Cardiac fibroblast (primary cell): Measurements from ENCODE around the gene SNRNP70.
"Not testable (repeated sequence)": the region's sequence is repeated elsewhere in the genome, so short reads cannot be mapped to it uniquely, and the experiment has no call there.

Experiments used
- DNase-seq, 2 donors: peaks; one replicate each; pipeline versions ENCODE4 v3.0.0 to v3.0.0-alpha.2; 2010; ENCODE audit warnings: low read depth in 2 of 2
- H3K4me3 ChIP-seq, 2 donors: replicated peaks in 1 of 2; 1 replicate in 1 of 2; 2 replicates in 1 of 2; pipeline ENCODE4 v1.5.1; 2011; ENCODE audit warnings: low read depth in 2 of 2, low read length in 2 of 2, mild to moderate bottlenecking in 2 of 2, moderate library complexity in 1 of 2
- TF ChIP-seq, protein P1 (sequence below): IDR thresholded peaks from one replicate; pipeline ENCODE4 v1.5.1; 2011; ENCODE audit warnings: low read depth, mild to moderate bottlenecking, low read length, inconsistent platforms

SNRNP70 gene

DNA sequence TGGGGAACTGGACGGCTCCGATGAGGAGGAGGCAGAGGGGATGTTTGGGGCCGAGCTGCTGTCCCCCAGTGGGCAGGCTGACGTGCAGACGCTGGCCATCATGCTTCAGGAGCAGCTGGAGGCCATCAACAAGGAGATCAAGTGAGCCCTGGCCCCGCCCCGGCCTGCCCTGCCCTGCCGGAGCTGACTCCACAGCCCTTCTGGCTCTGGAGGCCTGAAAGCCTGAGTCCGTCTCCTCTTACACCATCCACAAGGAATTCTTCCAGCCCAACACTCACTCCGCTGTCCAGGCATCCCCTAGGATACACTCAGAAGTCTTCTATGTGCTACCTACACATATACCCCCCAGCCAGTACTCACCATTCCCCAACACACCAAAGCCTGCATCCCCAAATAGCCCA, 51.5 kb downstream of the SNRNP70 start:
- H3K4me3 ChIP-seq, result no peak overlapping the region
- TF ChIP-seq, protein P1, sequence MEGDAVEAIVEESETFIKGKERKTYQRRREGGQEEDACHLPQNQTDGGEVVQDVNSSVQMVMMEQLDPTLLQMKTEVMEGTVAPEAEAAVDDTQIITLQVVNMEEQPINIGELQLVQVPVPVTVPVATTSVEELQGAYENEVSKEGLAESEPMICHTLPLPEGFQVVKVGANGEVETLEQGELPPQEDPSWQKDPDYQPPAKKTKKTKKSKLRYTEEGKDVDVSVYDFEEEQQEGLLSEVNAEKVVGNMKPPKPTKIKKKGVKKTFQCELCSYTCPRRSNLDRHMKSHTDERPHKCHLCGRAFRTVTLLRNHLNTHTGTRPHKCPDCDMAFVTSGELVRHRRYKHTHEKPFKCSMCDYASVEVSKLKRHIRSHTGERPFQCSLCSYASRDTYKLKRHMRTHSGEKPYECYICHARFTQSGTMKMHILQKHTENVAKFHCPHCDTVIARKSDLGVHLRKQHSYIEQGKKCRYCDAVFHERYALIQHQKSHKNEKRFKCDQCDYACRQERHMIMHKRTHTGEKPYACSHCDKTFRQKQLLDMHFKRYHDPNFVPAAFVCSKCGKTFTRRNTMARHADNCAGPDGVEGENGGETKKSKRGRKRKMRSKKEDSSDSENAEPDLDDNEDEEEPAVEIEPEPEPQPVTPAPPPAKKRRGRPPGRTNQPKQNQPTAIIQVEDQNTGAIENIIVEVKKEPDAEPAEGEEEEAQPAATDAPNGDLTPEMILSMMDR, result no peak
- DNase-seq, result peak; percentile 52 to 69

DNA sequence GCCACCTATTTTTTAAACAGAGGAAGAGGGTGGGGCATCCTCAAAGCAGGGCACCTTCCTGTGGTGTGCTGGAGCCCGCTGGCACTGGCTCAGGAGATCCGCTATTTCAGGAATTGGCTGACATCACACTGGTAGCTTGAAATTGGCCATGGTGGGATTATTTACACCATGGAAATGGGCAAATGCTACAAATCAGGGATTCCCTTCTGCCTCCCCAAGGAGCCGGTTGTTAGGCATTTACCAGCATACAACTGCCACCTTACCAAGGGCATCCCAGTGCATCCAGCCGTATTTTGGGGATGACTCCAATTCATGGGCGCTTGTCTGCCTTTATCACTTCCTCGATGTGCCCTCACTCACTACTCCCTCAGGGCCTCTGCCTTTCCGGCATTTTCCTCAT, 55.7 kb downstream of the SNRNP70 start:
- TF ChIP-seq, protein P1, result no peak
- no peak overlapping the region for H3K4me3 ChIP-seq
- DNase-seq, result no peak

DNA sequence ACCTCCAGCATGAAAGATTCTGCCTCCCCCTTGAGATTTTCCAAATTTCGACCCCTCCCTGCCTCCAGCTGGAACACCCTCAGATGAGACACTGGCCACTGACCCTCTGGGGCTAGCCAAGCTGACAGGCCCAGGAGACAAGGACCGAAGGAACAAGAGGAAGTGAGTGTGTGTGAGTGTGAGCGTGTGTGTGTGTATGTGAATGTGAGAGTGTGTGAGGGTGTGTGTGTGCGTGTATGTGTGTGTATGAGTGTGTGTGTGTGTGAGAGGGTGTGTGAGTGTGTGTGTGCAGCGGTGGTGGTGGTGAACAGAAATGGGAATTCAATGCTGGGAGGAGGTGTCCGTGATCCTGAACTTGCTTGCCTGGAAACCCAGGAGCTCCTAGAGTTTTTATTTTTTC, 56.1 kb downstream of the SNRNP70 start:
- no peak overlapping the region for H3K4me3 ChIP-seq
- DNase-seq, result no peak
- TF ChIP-seq, protein P1, result no peak

DNA sequence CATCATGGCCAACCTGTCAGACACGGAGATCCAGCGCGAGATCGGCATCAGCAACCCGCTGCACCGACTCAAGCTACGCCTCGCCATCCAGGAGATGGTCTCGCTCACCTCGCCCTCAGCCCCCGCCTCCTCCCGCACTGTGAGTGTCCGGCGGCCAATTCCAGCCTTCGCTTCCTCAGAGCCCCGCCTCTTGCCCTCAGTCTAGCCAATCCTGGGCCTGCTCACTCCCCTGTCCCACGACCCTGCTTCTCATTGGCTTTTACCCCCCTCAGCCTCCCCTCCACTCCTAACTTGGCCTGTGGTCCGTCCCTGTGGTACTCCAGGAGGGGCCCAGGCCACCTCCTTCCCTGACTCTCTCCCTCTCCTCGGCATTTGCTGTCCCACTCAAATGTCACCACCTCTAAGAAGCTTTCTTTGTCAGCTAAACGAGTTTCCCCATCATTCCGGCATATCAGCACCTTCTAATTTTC, 57.6 kb downstream of the SNRNP70 start:
- DNase-seq, result peak; percentile 91 to 92
- TF ChIP-seq, protein P1, result no peak
- H3K4me3 ChIP-seq, result peak overlapping the region; percentile 72 to 79

DNA sequence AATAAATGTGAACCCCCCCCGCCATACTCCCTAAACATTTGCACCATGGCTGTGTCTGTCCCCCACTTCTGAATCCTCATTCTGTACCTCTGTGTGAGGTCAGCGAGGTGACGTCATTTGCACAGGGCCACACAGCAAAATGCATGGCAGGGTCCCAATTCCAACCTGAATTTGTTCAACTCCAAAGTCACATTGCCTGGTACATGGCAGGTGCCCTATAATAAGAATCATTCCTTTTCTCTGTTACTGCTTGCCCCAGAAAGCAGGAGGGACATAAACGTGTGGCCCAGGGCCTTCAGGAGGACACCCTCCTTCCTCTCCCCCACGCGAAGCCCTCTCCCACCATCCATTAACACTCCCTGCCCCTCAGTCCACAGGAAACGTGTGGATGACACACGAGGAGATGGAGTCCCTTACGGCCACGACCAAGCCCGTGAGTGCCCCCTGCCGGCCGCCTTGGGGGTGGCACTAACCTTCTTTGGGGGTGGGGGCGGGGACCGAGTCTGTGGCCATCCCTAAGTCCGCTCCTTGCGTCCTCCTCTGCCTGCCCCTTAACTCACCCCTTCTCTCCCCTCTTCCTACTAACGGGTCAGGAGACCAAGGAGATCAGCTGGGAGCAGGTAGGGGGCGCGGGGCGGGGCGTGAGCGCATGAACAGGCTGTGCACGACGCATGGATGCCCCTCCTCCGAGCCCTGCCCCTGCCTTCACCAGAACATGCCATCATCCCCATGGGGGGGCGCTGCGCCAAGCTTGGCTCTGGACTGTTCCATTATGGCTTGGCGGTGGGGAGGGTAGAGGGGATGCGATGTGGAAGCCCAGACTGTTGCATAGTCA, 60.5 kb downstream of the SNRNP70 start:
- H3K4me3 ChIP-seq, result peak overlapping the region; percentile 26 to 34
- peak; percentile 82 to 86 for DNase-seq

DNA sequence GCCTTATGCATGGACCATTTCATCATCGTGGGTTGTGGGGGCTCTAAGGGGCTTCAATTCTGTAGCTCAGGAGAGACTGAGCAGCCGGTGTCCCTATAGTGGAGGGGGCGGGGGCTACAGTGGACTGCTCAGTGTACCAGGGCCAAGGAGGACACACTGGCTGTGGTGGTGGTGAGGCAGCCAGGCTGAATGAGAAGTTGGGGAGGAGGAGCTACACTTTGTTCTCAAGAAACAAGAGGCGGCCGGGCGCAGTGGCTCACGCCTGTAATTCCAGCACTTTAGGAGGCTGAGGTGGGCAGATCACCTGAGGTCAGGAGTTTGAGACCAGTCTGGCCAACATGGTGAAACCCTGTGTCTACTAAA, 61.1 kb downstream of the SNRNP70 start:
- H3K4me3 ChIP-seq, result peak overlapping the region in 1 of 2 donors; percentile 34
- DNase-seq, result not testable (repeated sequence)

More for the DNA sequence above, 60.5 kb downstream of the SNRNP70 start:
- TF ChIP-seq, protein P1, result peak; percentile 88

DNA sequence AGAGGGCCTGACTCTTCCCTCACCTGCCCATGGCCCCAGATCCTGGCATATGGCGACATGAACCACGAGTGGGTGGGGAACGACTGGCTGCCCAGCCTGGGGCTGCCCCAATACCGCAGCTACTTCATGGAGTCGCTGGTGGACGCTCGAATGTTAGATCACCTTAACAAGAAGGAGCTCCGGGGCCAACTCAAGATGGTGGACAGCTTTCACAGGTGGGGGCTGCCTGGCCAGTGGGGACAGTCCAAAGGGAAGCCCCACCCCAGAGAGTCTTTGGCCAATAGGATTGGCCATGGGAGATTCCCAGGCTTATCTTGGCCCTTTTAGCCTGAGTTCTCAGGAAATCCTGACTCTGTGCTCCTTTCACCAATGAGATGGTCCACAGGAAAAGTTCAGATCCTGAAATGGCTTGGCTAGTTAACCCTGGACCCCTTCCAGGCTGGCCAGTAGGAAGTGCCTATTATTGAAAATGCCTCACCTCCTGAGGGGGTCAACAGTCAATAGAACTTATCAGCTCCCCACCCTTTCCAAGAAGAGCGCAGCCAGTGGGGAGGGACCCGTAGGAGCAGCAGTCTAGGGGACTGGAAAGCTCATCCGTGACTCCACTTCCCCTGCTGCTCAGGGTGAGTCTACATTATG, 62.9 kb downstream of the SNRNP70 start:
- TF ChIP-seq, protein P1, result no peak
- no peak overlapping the region for H3K4me3 ChIP-seq
- DNase-seq, result no peak
